Osteocyte (in vitro differentiated cells): ENCODE measurements around the gene TM2D1. TPM values are rescaled to one million over a fixed set of nuclear protein-coding genes. Genes with fewer than 3 reads are reported as not detected.

Experiments used
- DNase-seq: peaks from one replicate; pipeline ENCODE4 v3.0.0; 2021; ENCODE audit warnings: mixed read lengths; ENCODE audit not compliant: unreplicated experiment; ENCODE audit errors: extremely low spot score
- H3K27ac Mint-ChIP-seq: one replicate; pipeline ENCODE4 v1.8.0; 2021; ENCODE audit warnings: mild to moderate bottlenecking, mixed read lengths; ENCODE audit not compliant: unreplicated experiment
- H3K27me3 Mint-ChIP-seq: one replicate; pipeline ENCODE4 v1.8.0; 2021; ENCODE audit warnings: mixed read lengths; ENCODE audit not compliant: unreplicated experiment
- H3K36me3 Mint-ChIP-seq: one replicate; pipeline ENCODE4 v1.8.0; 2021; ENCODE audit warnings: mixed read lengths; ENCODE audit not compliant: unreplicated experiment
- H3K4me1 Mint-ChIP-seq: one replicate; pipeline ENCODE4 v1.8.0; 2021; ENCODE audit warnings: mixed read lengths; ENCODE audit not compliant: unreplicated experiment
- H3K4me3 Mint-ChIP-seq: one replicate; pipeline ENCODE4 v1.8.0; 2021; ENCODE audit warnings: mild to moderate bottlenecking, moderate library complexity, mixed read lengths; ENCODE audit not compliant: unreplicated experiment
- H3K9me3 Mint-ChIP-seq: one replicate; pipeline ENCODE4 v1.8.0; 2021; ENCODE audit warnings: mixed read lengths; ENCODE audit not compliant: unreplicated experiment
- long read RNA-seq: library from polyadenylated mRNA; unstranded; transcript quantifications from one replicate; pipeline ENCODE4 v2.0.0, GENCODE V29; 2021
- total RNA-seq: library from RNA; stranded (reverse); gene quantifications from 2 replicates; pipeline ENCODE4 v1.2.1, GENCODE V29; 2021
- TF ChIP-seq, protein P1 (sequence below): fragments of 200-600 bp; sonication (generic); IDR thresholded peaks from 2 replicates; pipeline ENCODE4 v1.5.0; 2021; ENCODE audit warnings: antibody characterized with exemption, mild to moderate bottlenecking, moderate library complexity

The TM2D1 gene
- 53.2 and 56.9 TPM in 2 replicates for total RNA-seq
- long read RNA-seq, transcript TM2D1-201 (7 exons, 1,250 nt), result major isoform, 58 of 148 reads
- long read RNA-seq, partial matches to known transcripts, result 37 of 148 reads
- long read RNA-seq, other reads (novel, unspliced or antisense), result 53 of 148 reads

DNA sequence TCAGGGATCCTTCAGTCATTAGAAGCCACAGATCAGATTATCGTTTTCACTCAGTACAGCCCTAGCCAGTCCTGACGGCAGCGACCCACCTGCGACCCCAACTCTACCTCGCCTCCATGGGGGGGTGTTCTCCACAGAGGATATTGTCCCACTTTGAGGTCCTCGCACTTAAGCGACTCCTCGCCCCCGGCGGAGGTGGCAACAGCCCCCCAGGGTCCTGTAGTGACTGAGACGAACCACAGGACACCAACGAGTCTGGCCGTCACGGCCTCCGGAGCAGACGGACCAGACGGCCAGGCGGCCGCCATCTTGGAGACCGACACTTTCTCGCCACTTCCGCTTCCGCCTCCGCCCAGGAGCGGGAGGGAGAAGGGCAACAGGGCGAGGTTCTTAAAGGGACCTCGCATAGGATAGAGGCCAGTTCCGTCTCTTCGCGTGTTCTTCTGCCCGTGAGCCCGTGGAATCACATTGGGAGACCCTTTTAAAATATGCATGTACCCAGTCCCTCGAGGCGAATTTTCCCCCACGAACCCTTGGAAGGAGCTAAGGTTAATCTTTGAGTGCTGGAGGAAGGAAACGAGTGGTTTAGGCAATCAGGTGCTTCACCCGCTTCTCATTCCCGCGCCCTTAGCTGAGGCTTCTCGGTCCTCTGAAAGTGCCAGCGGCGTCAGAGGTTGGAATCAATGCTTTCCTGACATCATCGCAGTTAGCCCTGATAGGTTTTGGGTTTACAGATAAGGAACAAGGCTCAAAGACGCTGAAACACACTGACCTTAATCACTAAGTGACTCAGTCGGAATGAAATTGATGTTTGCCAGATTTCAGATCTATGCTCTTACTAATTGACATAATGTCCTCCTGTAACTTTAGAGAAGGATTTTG, at the start of gene TM2D1:
TM2D1 (minus strand) TSS at position 329 of the 882 bp plus-strand sequence; CDS start at position 308, 21 bp downstream.
- TF ChIP-seq, protein P1, sequence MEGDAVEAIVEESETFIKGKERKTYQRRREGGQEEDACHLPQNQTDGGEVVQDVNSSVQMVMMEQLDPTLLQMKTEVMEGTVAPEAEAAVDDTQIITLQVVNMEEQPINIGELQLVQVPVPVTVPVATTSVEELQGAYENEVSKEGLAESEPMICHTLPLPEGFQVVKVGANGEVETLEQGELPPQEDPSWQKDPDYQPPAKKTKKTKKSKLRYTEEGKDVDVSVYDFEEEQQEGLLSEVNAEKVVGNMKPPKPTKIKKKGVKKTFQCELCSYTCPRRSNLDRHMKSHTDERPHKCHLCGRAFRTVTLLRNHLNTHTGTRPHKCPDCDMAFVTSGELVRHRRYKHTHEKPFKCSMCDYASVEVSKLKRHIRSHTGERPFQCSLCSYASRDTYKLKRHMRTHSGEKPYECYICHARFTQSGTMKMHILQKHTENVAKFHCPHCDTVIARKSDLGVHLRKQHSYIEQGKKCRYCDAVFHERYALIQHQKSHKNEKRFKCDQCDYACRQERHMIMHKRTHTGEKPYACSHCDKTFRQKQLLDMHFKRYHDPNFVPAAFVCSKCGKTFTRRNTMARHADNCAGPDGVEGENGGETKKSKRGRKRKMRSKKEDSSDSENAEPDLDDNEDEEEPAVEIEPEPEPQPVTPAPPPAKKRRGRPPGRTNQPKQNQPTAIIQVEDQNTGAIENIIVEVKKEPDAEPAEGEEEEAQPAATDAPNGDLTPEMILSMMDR, result no peak
- H3K9me3 Mint-ChIP-seq, result no peaks in the 10 kb centered on the region
- DNase-seq, result peak; percentile 93
- peak within 1 kb of the TSS; percentile 97 for H3K27ac Mint-ChIP-seq
- H3K4me1 Mint-ChIP-seq, result peaks cover 24% of the 10 kb centered on the region
- peaks cover 4% of the 10 kb centered on the region for H3K36me3 Mint-ChIP-seq
- H3K4me3 Mint-ChIP-seq, result peak within 1 kb of the TSS; percentile 90
- no peaks in the 10 kb centered on the region for H3K27me3 Mint-ChIP-seq

DNA sequence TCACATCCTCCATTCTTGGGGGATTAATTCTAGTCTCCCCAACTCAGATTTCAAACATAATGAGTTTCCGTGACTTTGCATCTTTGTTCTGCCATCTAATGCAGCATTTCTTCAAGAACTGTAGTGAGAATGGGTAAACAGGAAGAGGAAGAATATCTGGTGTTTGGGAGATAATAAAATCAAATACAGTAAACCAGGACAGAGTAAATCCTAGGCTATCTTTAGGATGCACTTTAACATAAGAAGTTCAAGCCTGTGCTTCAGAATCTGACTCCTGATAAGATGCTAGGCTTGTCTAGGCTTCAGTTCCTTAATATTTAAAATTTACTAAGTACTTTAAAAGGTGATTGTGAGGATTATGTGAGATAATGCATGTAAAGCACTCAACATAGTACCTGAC, 45.2 kb upstream of the TM2D1 start:
- H3K4me3 Mint-ChIP-seq, result no peak overlapping the region
- TF ChIP-seq, protein P1, result no peak
- no peaks in the 10 kb centered on the region for H3K9me3 Mint-ChIP-seq
- peaks cover 1% of the 10 kb centered on the region for H3K36me3 Mint-ChIP-seq
- H3K4me1 Mint-ChIP-seq, result no peaks in the 10 kb centered on the region
- H3K27me3 Mint-ChIP-seq, result no peaks in the 10 kb centered on the region
- DNase-seq, result no peak
- no peak overlapping the region for H3K27ac Mint-ChIP-seq

DNA sequence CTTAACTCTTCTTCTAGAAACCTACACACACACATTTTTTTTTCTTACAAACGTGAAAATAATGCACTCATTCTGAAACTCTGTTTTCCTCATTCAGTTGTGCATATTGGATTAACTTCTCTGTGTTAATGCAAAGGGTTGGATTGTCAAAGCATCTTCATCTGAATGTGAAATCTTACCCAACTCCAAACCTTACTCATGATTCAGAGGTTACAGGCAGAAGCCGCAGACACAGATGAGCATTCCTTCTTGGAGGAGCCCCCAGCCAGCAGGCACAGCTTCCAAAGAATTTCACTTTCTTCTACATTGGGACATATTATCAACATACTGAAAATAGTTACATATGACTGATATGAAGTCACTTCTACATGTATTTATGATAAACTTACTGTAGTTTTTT, 33.0 kb upstream of the TM2D1 start:
- no peak overlapping the region for H3K27ac Mint-ChIP-seq
- H3K4me1 Mint-ChIP-seq, result peaks cover 4% of the 10 kb centered on the region
- no peaks in the 10 kb centered on the region for H3K9me3 Mint-ChIP-seq
- H3K4me3 Mint-ChIP-seq, result no peak overlapping the region
- DNase-seq, result peak; percentile 15
- TF ChIP-seq, protein P1, result no peak
- H3K27me3 Mint-ChIP-seq, result no peaks in the 10 kb centered on the region
- H3K36me3 Mint-ChIP-seq, result no peaks in the 10 kb centered on the region

DNA sequence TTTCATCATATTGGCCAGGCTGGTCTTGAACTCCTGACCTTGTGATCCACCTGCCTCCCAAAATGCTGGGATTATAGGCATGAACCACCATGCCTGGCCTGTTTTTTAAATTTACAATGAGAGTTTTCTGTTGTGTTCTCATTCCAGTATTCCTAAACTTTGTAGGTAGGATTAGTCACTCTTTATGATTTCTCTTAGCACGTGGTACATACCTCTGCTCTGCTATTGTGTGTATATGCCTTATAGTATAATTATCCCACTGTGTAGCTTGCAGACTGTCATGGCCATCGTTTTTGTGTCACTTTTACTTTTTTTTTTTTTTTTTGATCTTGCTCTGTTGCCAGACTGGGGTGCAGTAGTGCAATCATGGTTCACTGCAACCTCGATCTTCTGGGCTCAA, 31.8 kb upstream of the TM2D1 start:
- Mint-ChIP-seq H3K4me1 (peaks cover 4% of the 10 kb centered on the region), H3K27me3 (no peaks in the 10 kb centered on the region), H3K36me3 (no peaks in the 10 kb centered on the region), H3K4me3 (no peak overlapping the region), H3K27ac (no peak overlapping the region), H3K9me3 (no peaks in the 10 kb centered on the region)
- no peak for DNase-seq
- TF ChIP-seq, protein P1, result no peak

DNA sequence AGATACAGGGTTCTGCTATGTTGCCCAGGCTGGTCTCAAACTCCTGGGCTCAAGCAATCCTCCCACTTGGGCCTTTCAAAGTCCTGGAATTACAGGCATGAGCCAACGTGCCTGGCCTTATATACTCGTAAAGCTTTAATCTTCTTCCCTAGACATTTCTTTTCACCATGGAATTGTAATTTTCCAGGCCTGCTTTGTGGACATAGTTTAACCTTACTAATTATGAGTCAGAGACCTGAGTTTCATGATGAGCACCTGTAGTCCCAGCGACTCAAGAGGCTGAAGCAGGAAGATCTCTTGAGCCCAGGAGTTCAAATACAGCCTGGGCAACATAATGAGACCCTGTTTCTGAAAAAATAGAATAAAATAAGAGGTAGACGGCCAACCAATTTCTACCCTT, 29.6 kb upstream of the TM2D1 start:
- peak; percentile 8 for DNase-seq
- H3K4me1 Mint-ChIP-seq, result peaks cover 4% of the 10 kb centered on the region
- no peak overlapping the region for H3K4me3 Mint-ChIP-seq
- H3K36me3 Mint-ChIP-seq, result no peaks in the 10 kb centered on the region
- no peaks in the 10 kb centered on the region for H3K27me3 Mint-ChIP-seq
- H3K27ac Mint-ChIP-seq, result no peak overlapping the region
- TF ChIP-seq, protein P1, result no peak
- H3K9me3 Mint-ChIP-seq, result no peaks in the 10 kb centered on the region
